Activated CD4-positive, alpha-beta T cell treated with anti-CD3 and anti-CD28 coated beads for 24 hours (primary cell): ENCODE measurements around the gene ARHGAP23.

Source experiments
- DNase-seq, 2 donors: peaks; one replicate each; pipeline ENCODE4 v3.0.0-alpha.2; 2020; ENCODE audit warnings: low read depth in 2 of 2

Gene ARHGAP23

GRCh38 chr17:38441429-38442061, 13.3 kb downstream of the ARHGAP23 start:
- DNase-seq = no peak

GRCh38 chr17:38442548-38442947, 14.3 kb downstream of the ARHGAP23 start:
- DNase-seq = no peak

- DNase-seq = no peak
These were observed 15.2 kb downstream of the ARHGAP23 start for GRCh38 chr17:38443356-38444031.

GRCh38 chr17:38444151-38444550, 15.9 kb downstream of the ARHGAP23 start:
- DNase-seq = peak; percentile 47 to 49

- no peak for DNase-seq
These were observed 19.3 kb downstream of the ARHGAP23 start for GRCh38 chr17:38447502-38448085.

- no peak for DNase-seq
These were observed 20.0 kb downstream of the ARHGAP23 start for GRCh38 chr17:38448208-38448771.

- DNase-seq = no peak
These were observed 21.1 kb downstream of the ARHGAP23 start for GRCh38 chr17:38449364-38449763.

GRCh38 chr17:38450557-38451029, 22.3 kb downstream of the ARHGAP23 start:
- no peak for DNase-seq

- no peak for DNase-seq
These were observed 23.0 kb downstream of the ARHGAP23 start for GRCh38 chr17:38451030-38451839.

- DNase-seq = no peak
These were observed 23.7 kb downstream of the ARHGAP23 start for GRCh38 chr17:38451840-38452529.

GRCh38 chr17:38452719-38453118, 24.5 kb downstream of the ARHGAP23 start:
- no peak for DNase-seq

GRCh38 chr17:38453951-38454421, 25.7 kb downstream of the ARHGAP23 start:
- no peak for DNase-seq

- DNase-seq = no peak
These were observed 26.3 kb downstream of the ARHGAP23 start for GRCh38 chr17:38454532-38454931.

GRCh38 chr17:38455288-38455915, 27.1 kb downstream of the ARHGAP23 start:
- DNase-seq = no peak

- no peak for DNase-seq
These were observed 28.0 kb downstream of the ARHGAP23 start for GRCh38 chr17:38456031-38456815.

- DNase-seq = no peak
These were observed 29.5 kb downstream of the ARHGAP23 start for GRCh38 chr17:38457577-38458371.

- DNase-seq = no peak
These were observed 30.3 kb downstream of the ARHGAP23 start for GRCh38 chr17:38458521-38458920.

- no peak for DNase-seq
These were observed 31.3 kb downstream of the ARHGAP23 start for GRCh38 chr17:38459567-38459966.
